HepG2 (cell line): ENCODE results near the gene RPL31. TPM values are rescaled to one million over a fixed set of nuclear protein-coding genes. Genes with fewer than 3 reads are reported as not detected.
A peak's percentile ranks its signal among the peaks of the same experiment; 100 is the strongest.

Experiments
- ATAC-seq: fragments of 200-7000 bp; cut with Tn5 transposase; 3 replicates; pipeline ENCODE4 v1.9.1; 2020; ENCODE audit warnings: mild to moderate bottlenecking, moderate library complexity
- BruUV-seq: library from RNA; stranded (reverse); fragments of 400-500 nt; replicated peaks from 2 replicates; lab custom pipeline; 2021; lab: Mats Ljungman, UMichigan
- CTCF ChIA-PET: fragments of 300-600 bp; formaldehyde crosslinking; extraction: SDS; loops from one replicate; lab custom pipeline; 2021; ENCODE audit warnings: low total read pairs, inconsistent platforms, low intra/inter-chr PET ratio; lab: Yijun Ruan, JAX
- POLR2A ChIA-PET: fragments of 350-600 bp; sonication (Branson Sonifier 250); formaldehyde crosslinking; loops from one replicate; lab custom pipeline; 2020; ENCODE audit warnings: antibody characterized with exemption, inconsistent platforms; lab: Yijun Ruan, JAX
- DNase-seq: peaks from one replicate; pipeline ENCODE4 v3.0.0-alpha.2; 2015; ENCODE audit warnings: low spot score
- FAIRE-seq: peaks from 3 replicates; lab custom pipeline; 2011; peaks lifted over from hg19 to GRCh38; lab: Jason Lieb, UNC
- H2AFZ ChIP-seq: one replicate; pipeline ENCODE4 v1.6.1; 2011; ENCODE audit warnings: low read length, inconsistent platforms
- H3K27ac ChIP-seq: fragments of 300-600 bp; 3 replicates; pipeline ENCODE4 v1.8.0; 2011; ENCODE audit warnings: mixed run types, mild to moderate bottlenecking, mixed read lengths, low read length, inconsistent platforms; ENCODE audit not compliant: insufficient read depth; ENCODE audit errors: extremely low read length
- H3K27me3 ChIP-seq, 2 experiments: fragments of 200-600 bp in 1 of 2; 2 replicates in 1 of 2; 3 replicates in 1 of 2; pipeline versions ENCODE4 v1.6.0 to v1.8.0; 2011; ENCODE audit warnings: low read length in 2 of 2, mild to moderate bottlenecking in 2 of 2, moderate library complexity in 2 of 2, inconsistent platforms in 1 of 2; ENCODE audit not compliant: insufficient read depth in 2 of 2, control insufficient read depth in 1 of 2
- H3K36me3 ChIP-seq, 2 experiments: fragments of 200-600 bp in 1 of 2; replicated peaks in 1 of 2; 2 replicates in 1 of 2; 3 replicates in 1 of 2; pipeline versions ENCODE4 v1.5.1 to v1.8.0; 2011; ENCODE audit warnings: low read length in 2 of 2, inconsistent platforms in 1 of 2; ENCODE audit not compliant: insufficient read depth in 2 of 2, control insufficient read depth in 1 of 2
- H3K4me1 ChIP-seq: 2 replicates; pipeline ENCODE4 v1.5.1; 2012; ENCODE audit warnings: low read length, inconsistent platforms; ENCODE audit not compliant: insufficient read depth
- H3K4me2 ChIP-seq: 2 replicates; pipeline ENCODE4 v1.6.0; 2011; ENCODE audit warnings: low read depth, low read length, inconsistent platforms
- H3K4me3 ChIP-seq, 3 experiments: fragments of 200-600 bp in 1 of 3; sonication (generic), shearing (Covaris generic) in 1 of 3; replicated peaks in 1 of 3; 2 replicates each; pipeline ENCODE4 v1.5.1; 2011 to 2016; ENCODE audit warnings: low read length in 3 of 3, inconsistent platforms in 2 of 3, low read depth in 2 of 3, mild to moderate bottlenecking in 2 of 3, control low read depth in 1 of 3, mixed read lengths in 1 of 3; ENCODE audit not compliant: insufficient read depth in 1 of 3
- H3K79me2 ChIP-seq: one replicate; pipeline ENCODE4 v1.6.1; 2011; ENCODE audit warnings: low read length, inconsistent platforms; ENCODE audit not compliant: insufficient read depth
- H3K9ac ChIP-seq: 2 replicates; pipeline ENCODE4 v1.6.0; 2011; ENCODE audit warnings: mild to moderate bottlenecking, low read depth, low read length, inconsistent platforms; ENCODE audit not compliant: insufficient read depth
- H3K9me3 ChIP-seq: 2 replicates; pipeline ENCODE4 v1.5.1; 2012; ENCODE audit warnings: mild to moderate bottlenecking, low read length
- H4K20me1 ChIP-seq: 2 replicates; pipeline ENCODE4 v1.6.0; 2011; ENCODE audit warnings: inconsistent platforms, mild to moderate bottlenecking, low read length, moderate library complexity; ENCODE audit not compliant: insufficient read depth
- AGO2 ChIP-seq: fragments of 200-400 bp; formaldehyde crosslinking; optimal IDR thresholded peaks from 2 replicates; pipeline ENCODE3; 2017; ENCODE audit warnings: mild to moderate bottlenecking, low read depth, low read length, moderate library complexity
- ATF7 ChIP-seq, 2 experiments: fragments of 450-650 bp in 1 of 2; sonication (generic) in 1 of 2; formaldehyde crosslinking in 1 of 2; IDR thresholded peaks; 2 replicates each; pipeline versions ENCODE4 v1.4.0 to v1.6.1; 2016 to 2020; ENCODE audit warnings: antibody characterized with exemption in 1 of 2, mild to moderate bottlenecking in 1 of 2, missing genetic modification reagents in 1 of 2
- FOXA1 ChIP-seq, 2 experiments: fragments of 450-650 bp in 1 of 2; sonication (generic) in 1 of 2; formaldehyde crosslinking in 1 of 2; IDR thresholded peaks; 2 replicates each; pipeline versions ENCODE4 v1.4.0 to v1.6.1; 2016 to 2020; ENCODE audit warnings: missing genetic modification reagents in 1 of 2
- FOXC1 ChIP-seq: sonication (generic); formaldehyde crosslinking; IDR thresholded peaks from 2 replicates; pipeline ENCODE4 v1.8.0; 2022; ENCODE audit warnings: mild to moderate bottlenecking, missing genetic modification reagents, borderline replicate concordance
- GTF2F1 ChIP-seq: fragments of 150-350 bp; IDR thresholded peaks from 2 replicates; pipeline ENCODE4 v1.6.1; 2014; ENCODE audit warnings: low read length
- RBM22 ChIP-seq: fragments of 200-400 bp; formaldehyde crosslinking; optimal IDR thresholded peaks from 2 replicates; pipeline ENCODE3; 2017; ENCODE audit warnings: mild to moderate bottlenecking, low read length, moderate library complexity
- RFX5 ChIP-seq: IDR thresholded peaks from 2 replicates; pipeline ENCODE4 v1.6.1; 2011; ENCODE audit warnings: low read depth, low read length, improper control_type of control experiment
- SMC3 ChIP-seq: IDR thresholded peaks from 2 replicates; pipeline ENCODE4 v1.6.1; 2011; ENCODE audit warnings: low read length, improper control_type of control experiment
- TAF1 ChIP-seq: sonication (generic); formaldehyde crosslinking; IDR thresholded peaks from 2 replicates; pipeline ENCODE4 v1.4.0; 2020; ENCODE audit warnings: missing genetic modification reagents
- ZNF75D ChIP-seq: sonication (generic); formaldehyde crosslinking; IDR thresholded peaks from 2 replicates; pipeline ENCODE4 v1.8.1; 2023; ENCODE audit warnings: missing genetic modification reagents, mild to moderate bottlenecking, borderline replicate concordance
- WGBS: methylation state at CpG from one replicate; pipeline ENCODE4 v1.1.6; 2017; ENCODE audit warnings: low lambda C conversion rate; 5-methylcytosine and 5-hydroxymethylcytosine counted together
- in situ Hi-C: cut with HindIII; loops from 2 replicates; pipeline ENCODE4 v1.10.0; 2017; ENCODE audit warnings: low pct_unique_long_range_greater_than_20kb; ENCODE audit not compliant: extremely low pct_ligation_motif_present
- intact Hi-C: fragments of 100-400 bp; cut with micrococcal nuclease; formaldehyde crosslinking; loops from one replicate; pipeline ENCODE4 v1.10.0; 2022; ENCODE audit not compliant: unreplicated experiment
- polyA plus RNA-seq, 8 experiments: library from polyadenylated mRNA; depleted of rRNA in 3 of 8; stranded (reverse) in 7 of 8; unstranded in 1 of 8; fragments of >200 nt; fragmentation: Illumina TruSeq in 4 of 8; extraction: Trizol in 4 of 8; gene quantifications; 2 replicates each; pipeline versions ENCODE4 v1.2.1 to v1.2.3, GENCODE V29; 2011 to 2016; ENCODE audit warnings: low read depth in 4 of 8, missing spikeins in 1 of 8, mixed read lengths in 1 of 8; ENCODE audit not compliant: insufficient read depth in 1 of 8
- total RNA-seq, 5 experiments: library from RNA; depleted of rRNA; stranded (reverse); fragments of >200 nt; fragmentation: Illumina TruSeq; extraction: Trizol; gene quantifications; 2 replicates each; pipeline ENCODE4 v1.2.3, GENCODE V29; 2016; ENCODE audit warnings: low read depth in 1 of 5

Gene RPL31
- total and polyA plus RNA-seq, 2 of the 13 experiments (the other 11 are each of a cell fraction or from before 2014, with no cell fraction given), result 3,331 to 3,582 TPM

GRCh38 chr2:100982431-100982861, 19.6 kb upstream of the RPL31 start:
- Histone ChIP-seq H3K4me1 (peaks cover 10% of the 10 kb centered on the region), H4K20me1 (no peaks in the 10 kb centered on the region), H3K27me3 (no peaks in the 10 kb centered on the region), H3K27ac (no peak overlapping the region), H3K4me3 (no peak overlapping the region), H2AFZ (no peak overlapping the region), H3K9me3 (no peaks in the 10 kb centered on the region), H3K9ac (no peak overlapping the region), H3K36me3 (peaks cover 34 to 75% of the 10 kb centered on the region in 2 experiments), H3K79me2 (no peaks in the 10 kb centered on the region), H3K4me2 (no peak overlapping the region)
- TF ChIP-seq RBM22 (peak; percentile 56), TAF1 (CRISPR knock-in tag) (no peak), RFX5 (no peak), SMC3 (no peak)
- FAIRE-seq, result no peak
- WGBS, result 96% methylated on average over 7 of the region's 8 CpGs
- ChIA-PET CTCF (interaction anchor here (1.8 to 5.2 kb wide), 2 partner anchors 164 to 375 kb away, joined by 4 to 31 read pairs; no protein-coding TSS in a partner anchor), POLR2A (no interaction called here)
- BruUV-seq, result no TSS peak
- intact Hi-C loops, result loop anchor here (10.0 kb wide), 1 partner anchor 88 kb away; no protein-coding TSS in a partner anchor
- ATAC-seq, result 0 out of 3 replicates have a peak, but pooled peaks have one; percentile 13
- no peak for DNase-seq
- in situ Hi-C loops, result loop anchor here (5.0 kb wide), 1 partner anchor 250 kb away; no protein-coding TSS in a partner anchor

GRCh38 chr2:100983201-100983600, 18.9 kb upstream of the RPL31 start:
- no peaks in the 10 kb centered on the region for H3K27me3 ChIP-seq
- H4K20me1 ChIP-seq, result no peaks in the 10 kb centered on the region
- H2AFZ ChIP-seq, result no peak overlapping the region
- ChIA-PET CTCF (interaction anchor here (1.8 to 5.2 kb wide), 3 partner anchors 165 to 376 kb away, joined by 4 to 41 read pairs (median 31); no protein-coding TSS in a partner anchor), POLR2A (no interaction called here)
- H3K27ac ChIP-seq, result no peak overlapping the region
- H3K9ac ChIP-seq, result no peak overlapping the region
- DNase-seq (no peak), FAIRE-seq (no peak), ATAC-seq (no peak)
- in situ Hi-C loops, result loop anchor here (5.0 kb wide), 1 partner anchor 251 kb away; no protein-coding TSS in a partner anchor
- BruUV-seq, result no TSS peak
- no peak overlapping the region for H3K4me2 ChIP-seq
- TF ChIP-seq FOXA1 (IDR thresholded peaks at IDR 0.05) (no peak), FOXA1 (CRISPR knock-in tag; IDR thresholded peaks at IDR 0.05) (no peak), AGO2 (peak; percentile 67), GTF2F1 (no peak), ATF7 (IDR thresholded peaks at IDR 0.05) (no peak), ATF7 (CRISPR knock-in tag; IDR thresholded peaks at IDR 0.05) (no peak), FOXC1 (no peak), ZNF75D (no peak)
- H3K36me3 ChIP-seq, result peaks cover 33 to 74% of the 10 kb centered on the region in 2 experiments
- no peaks in the 10 kb centered on the region for H3K79me2 ChIP-seq
- H3K4me3 ChIP-seq, result no peak overlapping the region
- no peaks in the 10 kb centered on the region for H3K9me3 ChIP-seq
- WGBS, result 100% methylated on average over 12 of the region's 12 CpGs
- H3K4me1 ChIP-seq, result peaks cover 10% of the 10 kb centered on the region
- intact Hi-C loops, result loop anchor here (10.0 kb wide), 1 partner anchor 88 kb away; no protein-coding TSS in a partner anchor
